ENCODE results near the gene TXNDC8.
"Not testable (repeated sequence)": the region's sequence is repeated elsewhere in the genome, so short reads cannot be mapped to it uniquely, and the experiment has no call there.

TXNDC8 gene

GRCh38 chr9:110337727-110338126, at the start of gene TXNDC8:
Gene TXNDC8 (minus strand): TSS chr9:110337863.
- no peak for DNase-seq (ENCODE audit: low spot score)

- DNase-seq (ENCODE audit: low spot score) = no peak
These were observed 45.8 kb upstream of the TXNDC8 start for GRCh38 chr9:110383491-110383890.

- DNase-seq (ENCODE audit: low spot score) = no peak
These were observed 45.1 kb upstream of the TXNDC8 start for GRCh38 chr9:110382731-110383130.

GRCh38 chr9:110371411-110372007, 33.8 kb upstream of the TXNDC8 start:
- DNase-seq (ENCODE audit: low spot score) = peak; percentile 13

- DNase-seq (ENCODE audit: low spot score) = no peak
These were observed 32.7 kb upstream of the TXNDC8 start for GRCh38 chr9:110370315-110370714.

GRCh38 chr9:110364451-110364850, 26.8 kb upstream of the TXNDC8 start:
- DNase-seq (ENCODE audit: low spot score) = no peak

- DNase-seq (ENCODE audit: low spot score) = not testable (repeated sequence)
These were observed 21.3 kb upstream of the TXNDC8 start for GRCh38 chr9:110358992-110359391.

GRCh38 chr9:110357505-110357904, 19.8 kb upstream of the TXNDC8 start:
- no peak for DNase-seq (ENCODE audit: low spot score)

GRCh38 chr9:110356639-110357395, 19.2 kb upstream of the TXNDC8 start:
- no peak for DNase-seq (ENCODE audit: low spot score)

GRCh38 chr9:110355911-110356310, 18.2 kb upstream of the TXNDC8 start:
- no peak for DNase-seq (ENCODE audit: low spot score)

GRCh38 chr9:110351009-110351467, 13.4 kb upstream of the TXNDC8 start:
- no peak for DNase-seq (ENCODE audit: low spot score)

GRCh38 chr9:110346325-110346724, 8.7 kb upstream of the TXNDC8 start:
- no peak for DNase-seq (ENCODE audit: low spot score)

GRCh38 chr9:110344821-110345220, 7.2 kb upstream of the TXNDC8 start:
- no peak for DNase-seq (ENCODE audit: low spot score)

GRCh38 chr9:110343551-110343950, 5.9 kb upstream of the TXNDC8 start:
- DNase-seq (ENCODE audit: low spot score) = no peak

GRCh38 chr9:110340306-110340705, 2.6 kb upstream of the TXNDC8 start:
- DNase-seq (ENCODE audit: low spot score) = no peak

GRCh38 chr9:110338143-110338542, 480 bp upstream of the TXNDC8 start:
- no peak for DNase-seq (ENCODE audit: low spot score)

GRCh38 chr9:110336363-110336762, 1.3 kb downstream of the TXNDC8 start:
- DNase-seq (ENCODE audit: low spot score) = no peak

GRCh38 chr9:110334871-110335270, 2.8 kb downstream of the TXNDC8 start:
- no peak for DNase-seq (ENCODE audit: low spot score)

- no peak for DNase-seq (ENCODE audit: low spot score)
These were observed 3.5 kb downstream of the TXNDC8 start for GRCh38 chr9:110334183-110334582.

- DNase-seq (ENCODE audit: low spot score) = no peak
These were observed 4.9 kb downstream of the TXNDC8 start for GRCh38 chr9:110332766-110333165.

- no peak for DNase-seq (ENCODE audit: low spot score)
These were observed 7.1 kb downstream of the TXNDC8 start for GRCh38 chr9:110330484-110331105.

GRCh38 chr9:110329639-110330230, 7.9 kb downstream of the TXNDC8 start:
- no peak for DNase-seq (ENCODE audit: low spot score)

GRCh38 chr9:110328763-110329162, 8.9 kb downstream of the TXNDC8 start:
- no peak for DNase-seq (ENCODE audit: low spot score)

Measured in hematopoietic multipotent progenitor cell treated with erythropoietin and hydrocortisone succinate and interleukin-3 and kit ligand, for 15 days (in vitro differentiated cells).